Measurements from ENCODE around the gene RPP40. TPM values are rescaled to one million over a fixed set of nuclear protein-coding genes. Genes with fewer than 3 reads are reported as not detected.

Gene RPP40
- total RNA-seq, 1 donor from 2014 or later: 9.2 TPM

- Mint-ChIP-seq H3K4me1 (ENCODE audit: unreplicated experiment) (peaks cover 10% of the 10 kb centered on the region), H3K27ac (no peak overlapping the region), H3K27me3 (no peaks in the 10 kb centered on the region), H3K36me3 (peaks cover 4% of the 10 kb centered on the region), H3K9me3 (peaks cover 5% of the 10 kb centered on the region), H3K4me3 (no peak overlapping the region)
- no peak for DNase-seq (ENCODE audit: extremely low spot score, unreplicated experiment)
- TF ChIP-seq, protein P1, sequence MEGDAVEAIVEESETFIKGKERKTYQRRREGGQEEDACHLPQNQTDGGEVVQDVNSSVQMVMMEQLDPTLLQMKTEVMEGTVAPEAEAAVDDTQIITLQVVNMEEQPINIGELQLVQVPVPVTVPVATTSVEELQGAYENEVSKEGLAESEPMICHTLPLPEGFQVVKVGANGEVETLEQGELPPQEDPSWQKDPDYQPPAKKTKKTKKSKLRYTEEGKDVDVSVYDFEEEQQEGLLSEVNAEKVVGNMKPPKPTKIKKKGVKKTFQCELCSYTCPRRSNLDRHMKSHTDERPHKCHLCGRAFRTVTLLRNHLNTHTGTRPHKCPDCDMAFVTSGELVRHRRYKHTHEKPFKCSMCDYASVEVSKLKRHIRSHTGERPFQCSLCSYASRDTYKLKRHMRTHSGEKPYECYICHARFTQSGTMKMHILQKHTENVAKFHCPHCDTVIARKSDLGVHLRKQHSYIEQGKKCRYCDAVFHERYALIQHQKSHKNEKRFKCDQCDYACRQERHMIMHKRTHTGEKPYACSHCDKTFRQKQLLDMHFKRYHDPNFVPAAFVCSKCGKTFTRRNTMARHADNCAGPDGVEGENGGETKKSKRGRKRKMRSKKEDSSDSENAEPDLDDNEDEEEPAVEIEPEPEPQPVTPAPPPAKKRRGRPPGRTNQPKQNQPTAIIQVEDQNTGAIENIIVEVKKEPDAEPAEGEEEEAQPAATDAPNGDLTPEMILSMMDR (conservative IDR thresholded peaks at IDR 0.05): no peak
Observed at GRCh38 chr6:4974962-4975361, 28.9 kb downstream of the RPP40 start.

DNA sequence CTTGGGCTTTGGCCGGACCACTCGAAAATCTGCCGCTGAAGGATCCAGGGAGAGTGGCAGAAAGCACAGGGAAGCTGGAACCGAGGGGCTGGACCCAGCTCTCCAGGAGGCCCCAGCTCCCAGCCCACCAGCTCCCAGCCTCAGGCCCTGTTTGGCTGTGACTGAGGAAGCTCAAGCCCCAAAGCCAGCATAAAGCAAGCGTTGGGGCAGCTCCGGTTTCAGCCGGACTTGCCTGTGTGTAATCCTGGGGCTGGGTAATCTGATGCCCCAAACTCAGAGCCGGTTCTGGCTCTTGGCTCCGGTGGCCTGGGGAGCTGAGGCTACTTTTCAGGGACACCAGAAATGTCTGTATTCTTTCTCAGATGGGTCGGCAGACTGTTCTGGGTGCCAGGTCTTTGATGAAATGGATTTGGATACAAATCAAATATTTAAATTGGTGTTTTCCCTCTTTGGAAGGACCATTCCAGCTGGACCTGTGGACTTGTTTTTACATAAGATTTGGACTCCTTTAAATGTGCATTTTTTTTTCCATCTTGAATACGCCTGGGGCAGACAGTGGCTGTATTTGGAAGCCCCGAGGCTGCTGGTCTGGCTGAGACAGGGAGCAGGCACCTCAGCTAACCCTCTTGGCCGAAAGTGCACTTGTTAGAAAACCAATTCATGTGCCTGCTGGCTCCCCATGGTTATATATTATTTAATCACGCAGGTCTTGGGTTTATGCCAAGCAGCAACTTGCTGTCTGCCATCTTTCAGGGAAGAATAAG, 29.7 kb downstream of the RPP40 start:
- Mint-ChIP-seq H3K27me3 (no peaks in the 10 kb centered on the region), H3K4me3 (no peak overlapping the region), H3K27ac (peak overlapping the region; percentile 50), H3K36me3 (no peaks in the 10 kb centered on the region), H3K9me3 (no peaks in the 10 kb centered on the region), H3K4me1 (ENCODE audit: unreplicated experiment) (peaks cover 14% of the 10 kb centered on the region)
- TF ChIP-seq, protein P1 (conservative IDR thresholded peaks at IDR 0.05): no peak
- no peak for DNase-seq (ENCODE audit: extremely low spot score, unreplicated experiment)

DNA sequence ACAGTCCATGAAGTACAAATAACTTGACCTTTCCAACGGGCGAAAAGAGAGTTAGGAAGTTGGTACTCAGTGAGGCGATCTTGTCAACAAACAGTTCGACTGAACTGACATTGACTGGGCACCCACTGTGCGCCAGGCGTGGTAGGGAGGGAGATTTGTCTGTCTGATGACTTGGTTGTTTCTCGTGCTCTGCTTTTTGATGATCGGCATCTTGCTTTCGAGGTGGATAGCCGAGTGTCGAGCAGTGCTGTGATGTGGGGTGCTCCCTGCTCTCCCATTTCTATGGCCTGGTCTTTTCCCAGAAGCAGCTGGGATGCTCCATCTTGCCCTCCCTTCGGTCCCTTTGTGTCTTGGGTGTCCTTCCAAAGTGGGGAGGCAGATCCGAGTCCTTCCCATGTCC, 30.4 kb downstream of the RPP40 start:
- TF ChIP-seq, protein P1 (conservative IDR thresholded peaks at IDR 0.05): no peak
- H3K4me3 Mint-ChIP-seq: no peak overlapping the region
- peaks cover 14% of the 10 kb centered on the region for H3K4me1 Mint-ChIP-seq (ENCODE audit: unreplicated experiment)
- no peaks in the 10 kb centered on the region for H3K36me3 Mint-ChIP-seq
- no peaks in the 10 kb centered on the region for H3K27me3 Mint-ChIP-seq
- no peaks in the 10 kb centered on the region for H3K9me3 Mint-ChIP-seq
- no peak overlapping the region for H3K27ac Mint-ChIP-seq
- no peak for DNase-seq (ENCODE audit: extremely low spot score, unreplicated experiment)

DNA sequence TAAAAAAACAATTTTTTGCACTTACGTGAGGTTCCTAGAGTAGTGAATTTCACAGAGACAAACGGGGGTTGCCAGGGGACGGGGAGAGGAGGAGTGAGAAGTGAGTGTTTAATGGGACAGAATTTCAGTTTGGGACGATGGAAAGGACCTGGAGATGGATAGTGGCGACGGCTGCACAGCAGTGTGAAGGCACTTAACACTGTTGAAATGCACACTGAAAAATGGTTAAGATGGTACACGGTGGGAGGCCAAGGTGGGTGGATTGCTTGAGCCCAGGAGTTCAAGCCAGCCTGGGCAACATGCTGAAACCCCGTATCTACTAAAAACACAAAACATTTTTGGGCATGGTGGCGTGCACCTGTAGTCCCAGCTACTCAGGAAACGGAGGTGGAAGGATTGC, 31.4 kb downstream of the RPP40 start:
- Mint-ChIP-seq H3K27me3 (no peaks in the 10 kb centered on the region), H3K36me3 (no peaks in the 10 kb centered on the region), H3K4me3 (no peak overlapping the region), H3K4me1 (ENCODE audit: unreplicated experiment) (peaks cover 14% of the 10 kb centered on the region), H3K9me3 (no peaks in the 10 kb centered on the region), H3K27ac (no peak overlapping the region)
- TF ChIP-seq, protein P1 (conservative IDR thresholded peaks at IDR 0.05): no peak
- DNase-seq (ENCODE audit: extremely low spot score, unreplicated experiment): no peak

DNA sequence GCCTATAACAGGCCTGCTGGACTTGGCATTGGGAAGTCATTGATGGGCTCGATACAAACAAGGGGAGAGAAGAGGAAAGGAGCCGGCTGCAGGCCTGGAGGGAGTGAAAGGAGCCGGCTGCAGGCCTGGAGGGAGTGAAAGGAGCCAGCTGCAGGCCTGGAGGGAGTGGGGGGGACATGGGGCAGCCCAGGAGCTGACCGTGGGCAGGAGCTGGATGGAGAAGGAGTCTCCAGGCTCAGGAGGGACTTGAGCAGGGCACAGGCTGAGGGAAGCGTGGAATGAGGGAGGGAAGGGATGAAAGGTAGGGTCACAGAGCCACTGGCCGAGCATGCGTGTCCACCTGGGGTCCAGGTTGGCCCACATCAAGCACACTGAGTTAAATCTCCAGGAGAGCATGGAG, 32.0 kb downstream of the RPP40 start:
- Mint-ChIP-seq H3K9me3 (no peaks in the 10 kb centered on the region), H3K36me3 (no peaks in the 10 kb centered on the region), H3K27ac (no peak overlapping the region), H3K27me3 (no peaks in the 10 kb centered on the region), H3K4me3 (no peak overlapping the region), H3K4me1 (ENCODE audit: unreplicated experiment) (peaks cover 14% of the 10 kb centered on the region)
- TF ChIP-seq, protein P1 (conservative IDR thresholded peaks at IDR 0.05): no peak
- DNase-seq (ENCODE audit: extremely low spot score, unreplicated experiment): no peak

Measured in type B pancreatic cell (in vitro differentiated cells).